CD14-positive monocyte (primary cell): ENCODE data around the gene POLR3GL. TPM values are rescaled to one million over a fixed set of nuclear protein-coding genes. Genes with fewer than 3 reads are reported as not detected.

Source experiments
- DNase-seq, 3 donors: peaks; one replicate each; pipeline ENCODE4 v3.0.0-alpha.2; 2011 to 2022
- H2AFZ ChIP-seq: 2 replicates; pipeline ENCODE4 v1.6.0; 2012; ENCODE audit warnings: mild to moderate bottlenecking, low read depth, low read length, inconsistent platforms; ENCODE audit not compliant: insufficient read depth, poor library complexity, severe bottlenecking
- H3K27ac ChIP-seq, 2 donors: 1 replicate in 1 of 2; 2 replicates in 1 of 2; pipeline ENCODE4 v1.5.1; 2012 to 2013; ENCODE audit warnings: low read length in 2 of 2, control low read depth in 1 of 2, inconsistent platforms in 1 of 2, low read depth in 1 of 2, mild to moderate bottlenecking in 1 of 2
- H3K27me3 ChIP-seq, 2 donors: one replicate each; pipeline versions ENCODE4 v1.6.0 to v1.6.1; 2011 to 2013; ENCODE audit warnings: low read length in 2 of 2; ENCODE audit not compliant: control insufficient read depth in 2 of 2, insufficient read depth in 2 of 2
- H3K36me3 ChIP-seq, 2 donors: replicated peaks in 1 of 2; 1 replicate in 1 of 2; 2 replicates in 1 of 2; pipeline versions ENCODE4 v1.5.1 to v1.6.1; 2012 to 2013; ENCODE audit warnings: low read length in 2 of 2, control low read depth in 1 of 2, inconsistent platforms in 1 of 2, mild to moderate bottlenecking in 1 of 2; ENCODE audit not compliant: insufficient read depth in 2 of 2, control insufficient read depth in 1 of 2
- H3K4me1 ChIP-seq, 2 donors: 1 replicate in 1 of 2; 2 replicates in 1 of 2; pipeline versions ENCODE4 v1.5.1 to v1.6.1; 2012 to 2013; ENCODE audit warnings: low read length in 2 of 2, control low read depth in 1 of 2, inconsistent platforms in 1 of 2, mild to moderate bottlenecking in 1 of 2, moderate library complexity in 1 of 2; ENCODE audit not compliant: insufficient read depth in 2 of 2, control insufficient read depth in 1 of 2
- H3K4me2 ChIP-seq: replicated peaks from 2 replicates; pipeline ENCODE3; 2012; ENCODE audit warnings: low read length, moderate library complexity, mild to moderate bottlenecking; ENCODE audit not compliant: poor library complexity, severe bottlenecking; ENCODE audit errors: extremely low read depth
- H3K4me3 ChIP-seq, 3 experiments: fragments of 200-600 bp in 1 of 3; sonication (generic) in 1 of 3; replicated peaks in 1 of 3; 1 replicate in 2 of 3; 2 replicates in 1 of 3; pipeline ENCODE4 v1.5.1; 2011 to 2013; ENCODE audit warnings: low read length in 3 of 3, mild to moderate bottlenecking in 3 of 3, control low read depth in 2 of 3, low read depth in 2 of 3, inconsistent platforms in 1 of 3, moderate library complexity in 1 of 3
- H3K79me2 ChIP-seq: 2 replicates; pipeline ENCODE4 v1.6.0; 2012; ENCODE audit warnings: mild to moderate bottlenecking, control low read depth, inconsistent platforms, low read length, moderate library complexity; ENCODE audit not compliant: insufficient read depth
- H3K9ac ChIP-seq: 2 replicates; pipeline ENCODE4 v1.6.0; 2017; ENCODE audit warnings: low read length, mild to moderate bottlenecking; ENCODE audit not compliant: insufficient read depth, poor library complexity, severe bottlenecking
- H3K9me3 ChIP-seq, 2 donors: replicated peaks in 1 of 2; 1 replicate in 1 of 2; 2 replicates in 1 of 2; pipeline versions ENCODE4 v1.5.1 to v1.6.1; 2012 to 2013; ENCODE audit warnings: low read length in 2 of 2, control low read depth in 1 of 2; ENCODE audit not compliant: control insufficient read depth in 1 of 2, insufficient read depth in 1 of 2
- H4K20me1 ChIP-seq: 2 replicates; pipeline ENCODE4 v1.6.0; 2012; ENCODE audit warnings: mild to moderate bottlenecking, low read length, control low read depth, moderate library complexity; ENCODE audit not compliant: insufficient read depth
- H3K27ac Mint-ChIP-seq, 7 donors: one replicate each; pipeline ENCODE4 v1.8.0; 2020; ENCODE audit warnings: mild to moderate bottlenecking in 7 of 7, mixed read lengths in 7 of 7, moderate library complexity in 6 of 7, inconsistent platforms in 2 of 7
- H3K27me3 Mint-ChIP-seq, 3 donors: one replicate each; pipeline ENCODE4 v1.8.0; 2021 to 2022; ENCODE audit warnings: low read depth in 3 of 3, mild to moderate bottlenecking in 3 of 3, mixed read lengths in 3 of 3, moderate library complexity in 3 of 3, inconsistent platforms in 1 of 3
- H3K36me3 Mint-ChIP-seq, 2 donors: one replicate each; pipeline ENCODE4 v1.8.0; 2020; ENCODE audit warnings: mixed read lengths in 2 of 2, inconsistent platforms in 1 of 2, mild to moderate bottlenecking in 1 of 2
- H3K4me1 Mint-ChIP-seq: one replicate; pipeline ENCODE4 v1.8.0; 2020; ENCODE audit warnings: mild to moderate bottlenecking, mixed read lengths
- H3K4me3 Mint-ChIP-seq, 2 donors: one replicate each; pipeline ENCODE4 v1.8.0; 2020; ENCODE audit warnings: mild to moderate bottlenecking in 2 of 2, mixed read lengths in 2 of 2, moderate library complexity in 1 of 2
- H3K9me3 Mint-ChIP-seq, 7 donors: one replicate each; pipeline ENCODE4 v1.8.0; 2020 to 2022; ENCODE audit warnings: mixed read lengths in 7 of 7, mild to moderate bottlenecking in 6 of 7, moderate library complexity in 6 of 7, inconsistent platforms in 2 of 7
- WGBS: methylation state at CpG from one replicate; pipeline ENCODE4 v1.1.5; 2013; ENCODE audit warnings: missing lambda C conversion rate; ENCODE audit not compliant: insufficient coverage; 5-methylcytosine and 5-hydroxymethylcytosine counted together
- intact Hi-C, 2 donors: fragments of 100-400 bp; cut with micrococcal nuclease; formaldehyde crosslinking; loops; one replicate each; pipeline versions ENCODE4 v1.15.0 to v1.15.1; 2023
- polyA plus RNA-seq, 3 donors: library from polyadenylated mRNA; depleted of rRNA in 1 of 3; unstranded in 2 of 3; stranded (reverse) in 1 of 3; fragments of 300-500 nt in 2 of 3; fragments of >200 nt in 1 of 3; fragmentation: Illumina TruSeq in 2 of 3; gene quantifications; 1 replicate in 2 of 3; 2 replicates in 1 of 3; pipeline ENCODE4 v1.2.3, GENCODE V29; 2012 to 2021
- TF ChIP-seq, protein P1 (sequence below): fragments of 200-600 bp; IDR thresholded peaks from one replicate; pipeline ENCODE4 v1.8.0; 2022; ENCODE audit warnings: antibody characterized with exemption, mild to moderate bottlenecking

POLR3GL gene
- polyA plus RNA-seq, 3 donors: 11.6 to 39.0 (median 36.2) TPM

DNA sequence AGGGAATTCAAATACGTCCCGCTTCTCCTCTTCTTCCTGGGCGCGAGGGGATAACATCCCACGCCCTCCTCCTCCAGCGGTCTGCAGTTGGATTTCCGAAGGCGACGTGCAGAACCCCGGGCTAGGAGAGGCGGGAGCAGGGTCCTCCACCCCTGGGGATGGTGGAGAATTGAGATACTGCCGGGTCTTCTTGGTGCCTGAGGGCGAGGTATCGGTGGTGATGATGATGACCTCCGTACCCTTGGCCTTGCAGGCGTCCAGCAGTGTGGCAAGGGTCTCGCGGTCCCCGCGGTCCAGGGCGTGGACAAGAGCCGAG, 3.4 kb upstream of the POLR3GL start:
- peaks cover 3% of the 10 kb centered on the region for H4K20me1 ChIP-seq
- no peak overlapping the region for H3K27ac ChIP-seq
- H3K4me1 ChIP-seq: peaks cover 73 to 85% of the 10 kb centered on the region in 2 donors
- no peaks in the 10 kb centered on the region for H3K9me3 ChIP-seq
- Mint-ChIP-seq H3K9me3 (peaks cover 0 to 8% (median 0%) of the 10 kb centered on the region in 7 donors), H3K4me3 (peak overlapping the region; percentile 91 to 97), H3K27ac (peak overlapping the region in 3 of 7 donors; percentile 30 to 66 (median 50)), H3K27me3 (peaks cover 30 to 37% (median 31%) of the 10 kb centered on the region in 3 donors), H3K36me3 (peaks cover 1 to 3% of the 10 kb centered on the region in 2 donors), H3K4me1 (peaks cover 79% of the 10 kb centered on the region)
- peak overlapping the region; percentile 44 for H3K9ac ChIP-seq
- intact Hi-C loops: loop anchor here (5.0 to 10.0 kb wide), 3 partner anchors 36 to 96 kb away; partner anchors contain the start of genes PEX11B (in 1 of the 2) and TXNIP (in 1 of the 2)
- peaks cover 6 to 31% of the 10 kb centered on the region in 2 donors for H3K27me3 ChIP-seq
- H3K36me3 ChIP-seq: no peaks in the 10 kb centered on the region
- H2AFZ ChIP-seq: peak overlapping the region; percentile 90
- H3K79me2 ChIP-seq: peaks cover 17% of the 10 kb centered on the region
- peak overlapping the region; percentile 53 to 87 (median 71) for H3K4me3 ChIP-seq
- TF ChIP-seq, protein P1, sequence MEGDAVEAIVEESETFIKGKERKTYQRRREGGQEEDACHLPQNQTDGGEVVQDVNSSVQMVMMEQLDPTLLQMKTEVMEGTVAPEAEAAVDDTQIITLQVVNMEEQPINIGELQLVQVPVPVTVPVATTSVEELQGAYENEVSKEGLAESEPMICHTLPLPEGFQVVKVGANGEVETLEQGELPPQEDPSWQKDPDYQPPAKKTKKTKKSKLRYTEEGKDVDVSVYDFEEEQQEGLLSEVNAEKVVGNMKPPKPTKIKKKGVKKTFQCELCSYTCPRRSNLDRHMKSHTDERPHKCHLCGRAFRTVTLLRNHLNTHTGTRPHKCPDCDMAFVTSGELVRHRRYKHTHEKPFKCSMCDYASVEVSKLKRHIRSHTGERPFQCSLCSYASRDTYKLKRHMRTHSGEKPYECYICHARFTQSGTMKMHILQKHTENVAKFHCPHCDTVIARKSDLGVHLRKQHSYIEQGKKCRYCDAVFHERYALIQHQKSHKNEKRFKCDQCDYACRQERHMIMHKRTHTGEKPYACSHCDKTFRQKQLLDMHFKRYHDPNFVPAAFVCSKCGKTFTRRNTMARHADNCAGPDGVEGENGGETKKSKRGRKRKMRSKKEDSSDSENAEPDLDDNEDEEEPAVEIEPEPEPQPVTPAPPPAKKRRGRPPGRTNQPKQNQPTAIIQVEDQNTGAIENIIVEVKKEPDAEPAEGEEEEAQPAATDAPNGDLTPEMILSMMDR: no peak
- H3K4me2 ChIP-seq: peak overlapping the region; percentile 91
- 3% methylated on average over 11 of the region's 22 CpGs for WGBS
- no peak for DNase-seq

DNA sequence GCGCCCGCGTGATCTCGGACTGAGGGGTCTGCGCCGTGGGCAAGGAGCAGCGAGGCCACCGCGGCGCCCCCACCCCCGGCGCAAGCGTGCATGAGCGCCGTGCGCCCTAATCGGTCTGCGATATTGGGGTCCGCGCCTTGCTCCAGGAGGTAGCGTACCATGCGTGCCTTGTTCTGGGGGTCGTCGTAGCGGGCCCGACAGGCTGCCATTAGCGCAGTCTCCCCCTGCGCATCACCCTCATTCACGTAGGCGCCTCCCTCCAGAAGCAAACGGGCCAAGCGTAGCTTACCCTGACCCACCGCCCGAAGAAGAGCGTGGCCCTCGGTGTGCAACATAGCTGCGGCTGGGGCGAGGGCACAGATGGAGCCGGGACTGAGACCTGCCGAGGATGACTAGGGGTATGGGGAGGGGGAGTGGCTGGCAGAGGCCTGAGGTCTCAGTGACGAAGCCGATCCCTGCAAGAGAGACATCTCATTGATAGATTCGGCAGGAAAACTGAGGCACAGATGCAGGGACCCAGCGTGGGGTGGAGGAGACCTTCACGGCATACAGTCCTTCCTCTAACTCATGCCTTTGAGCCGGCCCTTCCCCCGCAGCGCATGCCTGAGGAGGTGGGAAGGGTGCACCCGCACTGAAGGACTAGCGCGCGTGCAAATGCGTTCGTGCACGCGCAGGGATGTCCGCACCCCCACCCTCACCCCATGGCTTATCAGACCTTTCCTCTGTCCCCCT, 2.9 kb upstream of the POLR3GL start:
- H4K20me1 ChIP-seq: peaks cover 3% of the 10 kb centered on the region
- TF ChIP-seq, protein P1: no peak
- peak overlapping the region; percentile 90 for H2AFZ ChIP-seq
- H3K4me3 ChIP-seq: peak overlapping the region; percentile 53 to 87 (median 71)
- Mint-ChIP-seq H3K36me3 (peaks cover 1 to 3% of the 10 kb centered on the region in 2 donors), H3K4me1 (peaks cover 74% of the 10 kb centered on the region), H3K27ac (peak overlapping the region in 2 of 7 donors; percentile 15 to 50), H3K9me3 (peaks cover 0 to 8% (median 0%) of the 10 kb centered on the region in 7 donors), H3K27me3 (peaks cover 30 to 37% (median 31%) of the 10 kb centered on the region in 3 donors), H3K4me3 (peak overlapping the region; percentile 91 to 97)
- peak in 2 of 3 donors; percentile 23 to 37 for DNase-seq
- H3K4me1 ChIP-seq: peaks cover 69 to 80% of the 10 kb centered on the region in 2 donors
- no peaks in the 10 kb centered on the region for H3K36me3 ChIP-seq
- 0% methylated on average over 36 of the region's 57 CpGs for WGBS
- H3K27me3 ChIP-seq: peaks cover 6 to 31% of the 10 kb centered on the region in 2 donors
- H3K4me2 ChIP-seq: peak overlapping the region; percentile 91
- no peak overlapping the region for H3K27ac ChIP-seq
- no peaks in the 10 kb centered on the region for H3K9me3 ChIP-seq
- intact Hi-C loops: loop anchor here (2.0 to 10.0 kb wide), 4 partner anchors 31 to 97 kb away; partner anchors contain the start of genes PEX11B (in 1 of the 2) and TXNIP (in 1 of the 2)
- peaks cover 12% of the 10 kb centered on the region for H3K79me2 ChIP-seq
- H3K9ac ChIP-seq: peak overlapping the region; percentile 44
